H9 (cell line): ENCODE results near the gene CAND2. TPM values are rescaled to one million over a fixed set of nuclear protein-coding genes. Genes with fewer than 3 reads are reported as not detected.
"Not testable (repeated sequence)": the region's sequence is repeated elsewhere in the genome, so short reads cannot be mapped to it uniquely, and the experiment has no call there.

Experiments used
- DNase-seq: peaks from one replicate; pipeline ENCODE4 v3.0.0-alpha.2; 2017
- H2AFZ ChIP-seq: one replicate; pipeline ENCODE4 v1.6.1; 2013; ENCODE audit warnings: mild to moderate bottlenecking, low read length, control low read depth, moderate library complexity
- H2AK5ac ChIP-seq: 2 replicates; pipeline ENCODE4 v1.6.1; 2013; ENCODE audit warnings: low read length, control low read depth, mixed read lengths; ENCODE audit not compliant: insufficient read length
- H2BK120ac ChIP-seq: one replicate; pipeline ENCODE4 v1.6.1; 2013; ENCODE audit warnings: low read depth, mild to moderate bottlenecking, low read length, control low read depth, inconsistent platforms; ENCODE audit not compliant: poor library complexity, severe bottlenecking
- H2BK12ac ChIP-seq: 2 replicates; pipeline ENCODE4 v1.6.1; 2013; ENCODE audit warnings: low read length, control low read depth, mixed read lengths, low read depth; ENCODE audit not compliant: insufficient read length
- H2BK15ac ChIP-seq: 2 replicates; pipeline ENCODE4 v1.6.1; 2013; ENCODE audit warnings: low read depth, low read length, control low read depth
- H2BK20ac ChIP-seq: one replicate; pipeline ENCODE4 v1.6.1; 2013; ENCODE audit warnings: low read depth, mild to moderate bottlenecking, low read length, control low read depth, inconsistent platforms; ENCODE audit not compliant: poor library complexity, severe bottlenecking
- H2BK5ac ChIP-seq: 2 replicates; pipeline ENCODE4 v1.6.1; 2013; ENCODE audit warnings: low read length, control low read depth, mixed read lengths; ENCODE audit not compliant: insufficient read length
- H3K14ac ChIP-seq: 2 replicates; pipeline ENCODE4 v1.6.1; 2013; ENCODE audit warnings: low read length, control low read depth; ENCODE audit not compliant: insufficient read depth
- H3K18ac ChIP-seq: 2 replicates; pipeline ENCODE4 v1.6.1; 2013; ENCODE audit warnings: low read depth, mild to moderate bottlenecking, mixed read lengths, low read length, control low read depth; ENCODE audit not compliant: insufficient read length
- H3K23ac ChIP-seq: 2 replicates; pipeline ENCODE4 v1.6.1; 2013; ENCODE audit warnings: low read length, control low read depth, mixed read lengths, low read depth; ENCODE audit not compliant: insufficient read length
- H3K23me2 ChIP-seq: 2 replicates; pipeline ENCODE4 v1.6.1; 2013; ENCODE audit warnings: low read depth, mild to moderate bottlenecking, mixed read lengths, low read length, control low read depth; ENCODE audit not compliant: insufficient read length, poor library complexity, severe bottlenecking
- H3K27ac ChIP-seq: 2 replicates; pipeline ENCODE4 v1.5.1; 2013; ENCODE audit warnings: low read length, control low read depth, mixed read lengths, low read depth; ENCODE audit not compliant: insufficient read length
- H3K27me3 ChIP-seq: 2 replicates; pipeline ENCODE4 v1.6.1; 2013; ENCODE audit warnings: low read length, control low read depth, inconsistent platforms; ENCODE audit not compliant: insufficient read depth
- H3K4ac ChIP-seq: 2 replicates; pipeline ENCODE4 v1.6.1; 2013; ENCODE audit warnings: low read depth, mild to moderate bottlenecking, control low read depth, inconsistent platforms, low read length, moderate library complexity
- H3K4me1 ChIP-seq: 2 replicates; pipeline ENCODE4 v1.6.1; 2013; ENCODE audit warnings: low read length, control low read depth, inconsistent platforms; ENCODE audit not compliant: insufficient read depth
- H3K4me2 ChIP-seq: 2 replicates; pipeline ENCODE4 v1.6.1; 2013; ENCODE audit warnings: low read length, control low read depth, mixed read lengths; ENCODE audit not compliant: insufficient read length, insufficient read depth
- H3K56ac ChIP-seq: 2 replicates; pipeline ENCODE4 v1.6.1; 2013; ENCODE audit warnings: low read depth, mild to moderate bottlenecking, mixed read lengths, low read length, control low read depth; ENCODE audit not compliant: insufficient read length
- H3K79me1 ChIP-seq: 2 replicates; pipeline ENCODE4 v1.6.1; 2013; ENCODE audit warnings: low read depth, mild to moderate bottlenecking, moderate library complexity, low read length, control low read depth, inconsistent platforms; ENCODE audit not compliant: insufficient read depth, poor library complexity, severe bottlenecking
- H3K79me2 ChIP-seq: 2 replicates; pipeline ENCODE4 v1.6.1; 2013; ENCODE audit warnings: low read length, control low read depth, inconsistent platforms; ENCODE audit not compliant: insufficient read depth
- H3K9ac ChIP-seq: 2 replicates; pipeline ENCODE4 v1.6.1; 2013; ENCODE audit warnings: low read length, control low read depth, mixed read lengths; ENCODE audit not compliant: insufficient read length; ENCODE audit errors: extremely low read depth
- H3K9me3 ChIP-seq: one replicate; pipeline ENCODE4 v1.6.1; 2013; ENCODE audit warnings: low read depth, low read length, inconsistent platforms; ENCODE audit not compliant: control insufficient read depth
- H3T11ph ChIP-seq: one replicate; pipeline ENCODE4 v1.6.1; 2013; ENCODE audit warnings: mild to moderate bottlenecking, low read length, control low read depth, inconsistent platforms
- H4K20me1 ChIP-seq: one replicate; pipeline ENCODE4 v1.6.1; 2013; ENCODE audit not compliant: control insufficient read depth, insufficient read length, insufficient read depth
- H4K5ac ChIP-seq: 2 replicates; pipeline ENCODE4 v1.6.1; 2013; ENCODE audit warnings: low read depth, mild to moderate bottlenecking, mixed read lengths, low read length, control low read depth; ENCODE audit not compliant: insufficient read length
- H4K8ac ChIP-seq: replicated peaks from 2 replicates; pipeline ENCODE4 v1.6.1; 2013; ENCODE audit warnings: low read length, control low read depth, mixed read lengths, low read depth; ENCODE audit not compliant: insufficient read length
- H4K91ac ChIP-seq: 2 replicates; pipeline ENCODE4 v1.6.1; 2013; ENCODE audit warnings: low read depth, mild to moderate bottlenecking, moderate library complexity, mixed read lengths, low read length, control low read depth; ENCODE audit not compliant: insufficient read length
- H3K27ac Mint-ChIP-seq, 3 experiments: 2 replicates in 2 of 3; 3 replicates in 1 of 3; pipeline ENCODE4 v1.8.0; 2020 to 2021; ENCODE audit warnings: mixed read lengths in 3 of 3, mild to moderate bottlenecking in 1 of 3, moderate library complexity in 1 of 3
- H3K27me3 Mint-ChIP-seq: 2 replicates; pipeline ENCODE4 v1.8.0; 2021; ENCODE audit warnings: low read depth, mild to moderate bottlenecking, moderate library complexity, mixed read lengths
- H3K36me3 Mint-ChIP-seq, 3 experiments: 2 replicates in 2 of 3; 3 replicates in 1 of 3; pipeline ENCODE4 v1.8.0; 2020 to 2021; ENCODE audit warnings: low read depth in 3 of 3, mixed read lengths in 3 of 3; ENCODE audit not compliant: insufficient read depth in 1 of 3
- H3K4me1 Mint-ChIP-seq, 2 experiments: 2 replicates each; pipeline ENCODE4 v1.8.0; 2020; ENCODE audit warnings: mixed read lengths in 2 of 2
- H3K4me3 Mint-ChIP-seq, 2 experiments: 2 replicates in 1 of 2; 3 replicates in 1 of 2; pipeline ENCODE4 v1.8.0; 2020 to 2021; ENCODE audit warnings: mild to moderate bottlenecking in 2 of 2, mixed read lengths in 2 of 2, moderate library complexity in 1 of 2
- H3K9me3 Mint-ChIP-seq, 2 experiments: 2 replicates in 1 of 2; 3 replicates in 1 of 2; pipeline ENCODE4 v1.8.0; 2020; ENCODE audit warnings: mild to moderate bottlenecking in 2 of 2, mixed read lengths in 2 of 2, moderate library complexity in 1 of 2
- CTCF ChIP-seq: fragments of 200-600 bp; sonication (generic); conservative IDR thresholded peaks from 3 replicates; pipeline ENCODE4 v1.8.0; 2021; ENCODE audit warnings: antibody characterized with exemption, mild to moderate bottlenecking
- WGBS: extraction: QIAGEN DNeasy Blood & Tissue Kit; methylation state at CpG from one replicate; pipeline ENCODE4 v1.1.7; 2013; ENCODE audit warnings: missing lambda C conversion rate, low lambda C conversion rate, mixed read lengths; ENCODE audit not compliant: insufficient read length; ENCODE audit errors: extremely low coverage; 5-methylcytosine and 5-hydroxymethylcytosine counted together
- total RNA-seq: library from RNA; stranded (reverse); gene quantifications from 2 replicates; pipeline ENCODE4 v1.2.1, GENCODE V29; 2021

CAND2 gene
- total RNA-seq, 1 experiment from 2014 or later = 10.7 TPM

- TF ChIP-seq CTCF = peak; percentile 27; the same call in 1 of the 3 replicates
- not testable (repeated sequence) for H2AK5ac ChIP-seq, H2BK20ac ChIP-seq, H4K5ac ChIP-seq, H3K27me3 ChIP-seq, H3K9me3 Mint-ChIP-seq, H3K56ac ChIP-seq, H4K8ac ChIP-seq, DNase-seq, H3K27ac ChIP-seq, H3K14ac ChIP-seq, H3K36me3 Mint-ChIP-seq, H3K4me1 ChIP-seq, H3K9ac ChIP-seq, H3K9me3 ChIP-seq, H2AFZ ChIP-seq, H4K20me1 ChIP-seq, H4K91ac ChIP-seq, H3K27ac Mint-ChIP-seq, H3T11ph ChIP-seq, H3K23ac ChIP-seq, H2BK120ac ChIP-seq, H2BK15ac ChIP-seq, H3K23me2 ChIP-seq, H2BK5ac ChIP-seq, H2BK12ac ChIP-seq, H3K4me2 ChIP-seq, H3K79me1 ChIP-seq, H3K4ac ChIP-seq, H3K18ac ChIP-seq, H3K79me2 ChIP-seq
- no CpG with 5 or more reads among the region's 12 CpGs for WGBS
- H3K27me3 Mint-ChIP-seq = peaks cover 40% of the 10 kb centered on the region
- H3K4me1 Mint-ChIP-seq = peaks cover 8 to 16% of the 10 kb centered on the region in 2 experiments
- peak overlapping the region in 1 of 2 experiments; percentile 29; a peak in 1 of 5 replicates for H3K4me3 Mint-ChIP-seq
Measured at GRCh38 chr3:12881858-12882257, 85.4 kb downstream of the CAND2 start.
